Immature natural killer cell (primary cell): ENCODE data around the gene BLVRA. TPM values are rescaled to one million over a fixed set of nuclear protein-coding genes. Genes with fewer than 3 reads are reported as not detected.
A peak's percentile ranks its signal among the peaks of the same experiment; 100 is the strongest.
"Not testable (repeated sequence)": the region's sequence is repeated elsewhere in the genome, so short reads cannot be mapped to it uniquely, and the experiment has no call there.

Source experiments
- DNase-seq, 3 donors: peaks; one replicate each; pipeline ENCODE4 v3.0.0; 2022; ENCODE audit warnings: mixed read lengths in 1 of 3
- H3K27ac Mint-ChIP-seq, 6 donors: one replicate each; pipeline ENCODE4 v1.8.0; 2020; ENCODE audit warnings: mixed read lengths in 6 of 6, mild to moderate bottlenecking in 5 of 6, inconsistent platforms in 4 of 6, moderate library complexity in 3 of 6
- H3K27me3 Mint-ChIP-seq, 3 donors: one replicate each; pipeline ENCODE4 v1.8.0; 2020 to 2021; ENCODE audit warnings: low read depth in 3 of 3, mild to moderate bottlenecking in 3 of 3, mixed read lengths in 3 of 3, moderate library complexity in 3 of 3, inconsistent platforms in 1 of 3
- H3K36me3 Mint-ChIP-seq, 3 donors: one replicate each; pipeline ENCODE4 v1.8.0; 2020; ENCODE audit warnings: mixed read lengths in 3 of 3, inconsistent platforms in 2 of 3, mild to moderate bottlenecking in 2 of 3
- H3K4me1 Mint-ChIP-seq, 2 donors: one replicate each; pipeline ENCODE4 v1.8.0; 2020; ENCODE audit warnings: inconsistent platforms in 2 of 2, mild to moderate bottlenecking in 2 of 2, mixed read lengths in 2 of 2, moderate library complexity in 1 of 2
- H3K4me3 Mint-ChIP-seq, 5 donors: one replicate each; pipeline ENCODE4 v1.8.0; 2020; ENCODE audit warnings: mild to moderate bottlenecking in 5 of 5, mixed read lengths in 5 of 5, inconsistent platforms in 3 of 5, moderate library complexity in 3 of 5
- H3K9me3 Mint-ChIP-seq, 6 donors: one replicate each; pipeline ENCODE4 v1.8.0; 2020; ENCODE audit warnings: mild to moderate bottlenecking in 6 of 6, mixed read lengths in 6 of 6, inconsistent platforms in 4 of 6, moderate library complexity in 3 of 6
- polyA plus RNA-seq, 3 donors: library from polyadenylated mRNA; unstranded; fragments of 300-500 nt; fragmentation: Illumina TruSeq; gene quantifications; one replicate each; pipeline ENCODE4 v1.2.3, GENCODE V29; 2021

BLVRA gene
- polyA plus RNA-seq: 10 to 100 TPM; 51.0 to 72.3 (median 51.0) TPM

- peak; percentile 67 to 72 (median 70) for DNase-seq
- peak within 1 kb of the TSS in 5 of 6 donors; percentile 68 to 90 (median 89) for H3K27ac Mint-ChIP-seq
- H3K4me3 Mint-ChIP-seq: peak within 1 kb of the TSS; percentile 88 to 93 (median 90)
- no peaks in the 10 kb centered on the region for H3K36me3 Mint-ChIP-seq
- no peaks in the 10 kb centered on the region for H3K9me3 Mint-ChIP-seq
- peaks cover 19 to 24% of the 10 kb centered on the region in 2 donors for H3K4me1 Mint-ChIP-seq
- H3K27me3 Mint-ChIP-seq: peaks cover 2 to 4% (median 4%) of the 10 kb centered on the region in 3 donors
Observed at GRCh38 chr7:43758029-43758821, at the start of gene BLVRA. BLVRA (plus strand) TSS chr7:43758680; CDS start chr7:43771159, 12,479 bp downstream.

GRCh38 chr7:43711503-43711902, 47.0 kb upstream of the BLVRA start:
- H3K36me3 Mint-ChIP-seq: peaks cover 0 to 5% (median 0%) of the 10 kb centered on the region in 3 donors
- H3K9me3 Mint-ChIP-seq: no peaks in the 10 kb centered on the region
- peaks cover 0 to 2% (median 0%) of the 10 kb centered on the region in 3 donors for H3K27me3 Mint-ChIP-seq
- H3K27ac Mint-ChIP-seq: no peak overlapping the region
- no peak for DNase-seq
- no peak overlapping the region for H3K4me3 Mint-ChIP-seq
- H3K4me1 Mint-ChIP-seq: peaks cover 9 to 20% of the 10 kb centered on the region in 2 donors

GRCh38 chr7:43715966-43716365, 42.5 kb upstream of the BLVRA start:
- not testable (repeated sequence) for DNase-seq, H3K9me3 Mint-ChIP-seq, H3K27me3 Mint-ChIP-seq, H3K36me3 Mint-ChIP-seq, H3K4me3 Mint-ChIP-seq
- Mint-ChIP-seq H3K27ac (peak overlapping the region in 4 of 6 donors; percentile 0 to 65 (median 28)), H3K4me1 (peaks cover 21 to 31% of the 10 kb centered on the region in 2 donors)

- no peak overlapping the region for H3K4me3 Mint-ChIP-seq
- H3K4me1 Mint-ChIP-seq: peaks cover 23 to 38% of the 10 kb centered on the region in 2 donors
- H3K27ac Mint-ChIP-seq: peak overlapping the region in 2 of 6 donors; percentile 4 to 33
Observed at GRCh38 chr7:43716598-43716997, 41.9 kb upstream of the BLVRA start.

GRCh38 chr7:43721193-43721806, 37.2 kb upstream of the BLVRA start:
- peak; percentile 50 to 62 (median 57) for DNase-seq
- H3K4me3 Mint-ChIP-seq: no peak overlapping the region
- no peaks in the 10 kb centered on the region for H3K9me3 Mint-ChIP-seq
- H3K4me1 Mint-ChIP-seq: peaks cover 20 to 40% of the 10 kb centered on the region in 2 donors
- H3K27ac Mint-ChIP-seq: peak overlapping the region in 1 of 6 donors; percentile 12
- no peaks in the 10 kb centered on the region for H3K36me3 Mint-ChIP-seq
- H3K27me3 Mint-ChIP-seq: peaks cover 0 to 2% (median 0%) of the 10 kb centered on the region in 3 donors

More at GRCh38 chr7:43716598-43716997, 41.9 kb upstream of the BLVRA start:
- no peak for DNase-seq
- no peaks in the 10 kb centered on the region for H3K9me3 Mint-ChIP-seq
- H3K36me3 Mint-ChIP-seq: peaks cover 0 to 5% (median 0%) of the 10 kb centered on the region in 3 donors
- H3K27me3 Mint-ChIP-seq: peaks cover 0 to 2% (median 0%) of the 10 kb centered on the region in 3 donors

- no peak for DNase-seq
- H3K36me3 Mint-ChIP-seq: no peaks in the 10 kb centered on the region
- no peak overlapping the region for H3K4me3 Mint-ChIP-seq
- no peak overlapping the region for H3K27ac Mint-ChIP-seq
- H3K4me1 Mint-ChIP-seq: peaks cover 21 to 40% of the 10 kb centered on the region in 2 donors
- H3K9me3 Mint-ChIP-seq: no peaks in the 10 kb centered on the region
- peaks cover 0 to 1% (median 0%) of the 10 kb centered on the region in 3 donors for H3K27me3 Mint-ChIP-seq
Observed at GRCh38 chr7:43723007-43723341, 35.5 kb upstream of the BLVRA start.

GRCh38 chr7:43725251-43725650, 33.2 kb upstream of the BLVRA start:
- Mint-ChIP-seq H3K4me3 (no peak overlapping the region), H3K27me3 (peaks cover 0 to 1% (median 0%) of the 10 kb centered on the region in 3 donors), H3K9me3 (no peaks in the 10 kb centered on the region), H3K4me1 (peaks cover 29 to 61% of the 10 kb centered on the region in 2 donors), H3K27ac (no peak overlapping the region), H3K36me3 (no peaks in the 10 kb centered on the region)
- no peak for DNase-seq

- H3K4me1 Mint-ChIP-seq: peaks cover 25 to 58% of the 10 kb centered on the region in 2 donors
Observed at GRCh38 chr7:43726466-43726865, 32.0 kb upstream of the BLVRA start.

GRCh38 chr7:43727003-43727402, 31.5 kb upstream of the BLVRA start:
- Mint-ChIP-seq H3K36me3 (no peaks in the 10 kb centered on the region), H3K27ac (peak overlapping the region in 1 of 6 donors; percentile 37)

More at GRCh38 chr7:43726466-43726865, 32.0 kb upstream of the BLVRA start:
- H3K27ac Mint-ChIP-seq: no peak overlapping the region
- H3K4me3 Mint-ChIP-seq: no peak overlapping the region
- H3K27me3 Mint-ChIP-seq: peaks cover 0 to 1% (median 0%) of the 10 kb centered on the region in 3 donors
- no peaks in the 10 kb centered on the region for H3K9me3 Mint-ChIP-seq
- no peaks in the 10 kb centered on the region for H3K36me3 Mint-ChIP-seq
- no peak for DNase-seq

GRCh38 chr7:43727494-43727893, 31.0 kb upstream of the BLVRA start:
- H3K36me3 Mint-ChIP-seq: no peaks in the 10 kb centered on the region
- no peaks in the 10 kb centered on the region for H3K9me3 Mint-ChIP-seq
- no peak for DNase-seq
- H3K27ac Mint-ChIP-seq: peak overlapping the region in 4 of 6 donors; percentile 37 to 62 (median 54)
- peaks cover 25 to 57% of the 10 kb centered on the region in 2 donors for H3K4me1 Mint-ChIP-seq
- H3K27me3 Mint-ChIP-seq: peaks cover 0 to 1% (median 0%) of the 10 kb centered on the region in 3 donors
- peak overlapping the region; percentile 25 to 68 (median 63) for H3K4me3 Mint-ChIP-seq

More at GRCh38 chr7:43727003-43727402, 31.5 kb upstream of the BLVRA start:
- Mint-ChIP-seq H3K4me1 (peaks cover 25 to 57% of the 10 kb centered on the region in 2 donors), H3K9me3 (no peaks in the 10 kb centered on the region), H3K27me3 (peaks cover 0 to 1% (median 0%) of the 10 kb centered on the region in 3 donors), H3K4me3 (peak overlapping the region in 4 of 5 donors; percentile 25 to 68 (median 64))
- no peak for DNase-seq

GRCh38 chr7:43729214-43729923, 29.1 kb upstream of the BLVRA start, which contains the start of gene COA1:
COA1 (minus strand) TSS chr7:43729523; CDS start chr7:43648614, 80,909 bp downstream.
- H3K9me3 Mint-ChIP-seq: no peaks in the 10 kb centered on the region
- H3K27ac Mint-ChIP-seq: peak within 1 kb of the TSS; percentile 81 to 92 (median 86)
- H3K4me1 Mint-ChIP-seq: peaks cover 25 to 57% of the 10 kb centered on the region in 2 donors
- DNase-seq: peak; percentile 75 to 82 (median 79)
- peak within 1 kb of the TSS; percentile 91 to 97 (median 93) for H3K4me3 Mint-ChIP-seq
- H3K27me3 Mint-ChIP-seq: peaks cover 0 to 3% (median 1%) of the 10 kb centered on the region in 3 donors
- no peaks in the 10 kb centered on the region for H3K36me3 Mint-ChIP-seq

- no peaks in the 10 kb centered on the region for H3K9me3 Mint-ChIP-seq
- peak overlapping the region; percentile 91 to 97 (median 93) for H3K4me3 Mint-ChIP-seq
- no peak for DNase-seq
- H3K27ac Mint-ChIP-seq: peak overlapping the region; percentile 81 to 92 (median 86)
- no peaks in the 10 kb centered on the region for H3K36me3 Mint-ChIP-seq
- H3K4me1 Mint-ChIP-seq: peaks cover 23 to 51% of the 10 kb centered on the region in 2 donors
- peaks cover 1 to 3% (median 3%) of the 10 kb centered on the region in 3 donors for H3K27me3 Mint-ChIP-seq
Observed at GRCh38 chr7:43729924-43730248, 28.6 kb upstream of the BLVRA start.

- not testable (repeated sequence) for H3K9me3 Mint-ChIP-seq, H3K27me3 Mint-ChIP-seq, H3K36me3 Mint-ChIP-seq, H3K27ac Mint-ChIP-seq, DNase-seq
- peaks cover 23 to 40% of the 10 kb centered on the region in 2 donors for H3K4me1 Mint-ChIP-seq
- peak overlapping the region in 1 of 5 donors; percentile 7 for H3K4me3 Mint-ChIP-seq
Observed at GRCh38 chr7:43731494-43731893, 27.0 kb upstream of the BLVRA start.
